ENCODE measurements around the gene ADPRS.

Gene ADPRS

GRCh38 chr1:36128905-36129206, 40.2 kb downstream of the ADPRS start:
- DNase-seq (ENCODE audit: extremely low read depth in 1 of 2, low read depth in 1 of 2), result no peak

GRCh38 chr1:36132029-36132428, 43.3 kb downstream of the ADPRS start:
- no peak for DNase-seq (ENCODE audit: extremely low read depth in 1 of 2, low read depth in 1 of 2)

GRCh38 chr1:36133484-36133883, 44.8 kb downstream of the ADPRS start:
- no peak for DNase-seq (ENCODE audit: extremely low read depth in 1 of 2, low read depth in 1 of 2)

- DNase-seq (ENCODE audit: extremely low read depth in 1 of 2, low read depth in 1 of 2), result no peak
Observed at GRCh38 chr1:36134031-36134430, 45.3 kb downstream of the ADPRS start.

GRCh38 chr1:36134505-36135329, 46.0 kb downstream of the ADPRS start:
- DNase-seq (ENCODE audit: extremely low read depth in 1 of 2, low read depth in 1 of 2), result no peak

GRCh38 chr1:36135330-36135667, 46.6 kb downstream of the ADPRS start:
- DNase-seq (ENCODE audit: extremely low read depth in 1 of 2, low read depth in 1 of 2), result no peak

- no peak for DNase-seq (ENCODE audit: extremely low read depth in 1 of 2, low read depth in 1 of 2)
Observed at GRCh38 chr1:36135796-36136195, 47.1 kb downstream of the ADPRS start.

- no peak for DNase-seq (ENCODE audit: extremely low read depth in 1 of 2, low read depth in 1 of 2)
Observed at GRCh38 chr1:36136535-36136934, 47.8 kb downstream of the ADPRS start.

GRCh38 chr1:36137226-36137625, 48.5 kb downstream of the ADPRS start:
- no peak for DNase-seq (ENCODE audit: extremely low read depth in 1 of 2, low read depth in 1 of 2)

- no peak for DNase-seq (ENCODE audit: extremely low read depth in 1 of 2, low read depth in 1 of 2)
Observed at GRCh38 chr1:36137776-36138175, 49.1 kb downstream of the ADPRS start.

GRCh38 chr1:36139521-36139920, 50.8 kb downstream of the ADPRS start:
- DNase-seq (ENCODE audit: extremely low read depth in 1 of 2, low read depth in 1 of 2), result no peak

- no peak for DNase-seq (ENCODE audit: extremely low read depth in 1 of 2, low read depth in 1 of 2)
Observed at GRCh38 chr1:36142121-36142520, 53.4 kb downstream of the ADPRS start.

- DNase-seq (ENCODE audit: extremely low read depth in 1 of 2, low read depth in 1 of 2), result no peak
Observed at GRCh38 chr1:36143424-36143823, 54.7 kb downstream of the ADPRS start.

Measured in stimulated activated CD8-positive, alpha-beta memory T cell treated with anti-CD3 and anti-CD28 coated beads, Interleukin-7, amount 100 ng/mL, for 48 hours (primary cell).